ENCODE results near the gene AATF.

DNA sequence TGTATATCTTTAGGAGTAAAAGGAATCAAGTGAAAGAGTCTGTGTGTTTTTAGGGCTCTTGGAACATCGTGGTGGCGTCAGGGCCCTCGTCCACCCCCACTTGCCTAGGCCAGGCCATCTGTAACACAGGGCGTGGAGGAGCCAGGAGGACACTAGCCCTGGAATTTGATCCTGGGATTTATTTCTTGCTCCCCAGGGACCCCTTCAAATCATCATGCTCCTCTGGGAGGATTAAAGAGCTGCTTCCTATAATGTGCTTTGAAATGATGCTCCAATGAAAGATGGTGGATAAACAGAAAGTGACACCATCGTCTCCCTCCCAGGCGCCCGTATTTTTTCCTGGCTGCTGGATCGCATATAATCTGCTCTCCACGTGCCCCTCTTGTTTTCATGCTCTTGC is 113.3 kb downstream of the AATF start:
- TF ChIP-seq SUZ12 (IDR thresholded peaks at IDR 0.05; ENCODE audit: extremely low read depth, insufficient read depth, insufficient read length) (no peak), YY1 (IDR thresholded peaks at IDR 0.05; ENCODE audit: insufficient read depth, insufficient read length) (no peak)
